ENCODE data around the gene SPP2.

SPP2 gene

DNA sequence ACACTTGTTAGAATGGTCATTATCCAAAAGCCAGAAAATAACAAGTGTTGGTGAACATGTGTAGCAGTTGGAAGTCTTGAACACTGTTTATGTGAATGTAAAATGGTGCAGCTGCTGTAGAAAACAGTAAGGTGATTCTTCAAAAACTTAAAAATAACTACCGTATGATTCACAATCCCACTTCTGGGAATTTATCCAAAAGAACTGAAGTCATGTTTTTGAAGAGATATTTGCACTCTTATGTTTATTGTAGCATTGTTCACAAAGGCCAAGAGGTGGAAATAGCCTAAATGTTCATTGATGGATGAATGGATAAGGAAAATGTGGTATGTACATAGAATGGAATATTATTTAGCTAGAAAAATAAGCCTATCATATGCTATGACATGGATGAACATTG lies 6.3 kb upstream of the SPP2 start:
- DNase-seq = no peak

DNA sequence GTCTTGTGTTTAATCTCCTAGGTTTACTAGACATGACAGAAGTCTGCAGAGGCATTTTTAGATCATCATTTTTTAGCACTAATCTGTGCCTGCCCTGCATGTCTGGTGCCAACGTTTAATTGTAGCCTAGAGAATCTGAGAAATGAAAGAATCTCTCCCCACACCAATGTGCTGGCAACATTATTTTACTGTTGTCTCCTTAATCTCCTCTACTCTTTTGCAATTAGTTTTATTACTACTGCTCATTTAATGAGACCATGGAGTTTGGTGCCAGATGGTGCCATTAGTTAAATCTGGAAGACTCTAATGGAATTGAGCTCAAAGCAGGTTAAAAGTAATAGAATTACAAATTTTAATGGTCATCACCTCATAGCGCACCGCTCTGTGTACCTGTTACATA lies 4.0 kb upstream of the SPP2 start:
- no peak for DNase-seq

DNA sequence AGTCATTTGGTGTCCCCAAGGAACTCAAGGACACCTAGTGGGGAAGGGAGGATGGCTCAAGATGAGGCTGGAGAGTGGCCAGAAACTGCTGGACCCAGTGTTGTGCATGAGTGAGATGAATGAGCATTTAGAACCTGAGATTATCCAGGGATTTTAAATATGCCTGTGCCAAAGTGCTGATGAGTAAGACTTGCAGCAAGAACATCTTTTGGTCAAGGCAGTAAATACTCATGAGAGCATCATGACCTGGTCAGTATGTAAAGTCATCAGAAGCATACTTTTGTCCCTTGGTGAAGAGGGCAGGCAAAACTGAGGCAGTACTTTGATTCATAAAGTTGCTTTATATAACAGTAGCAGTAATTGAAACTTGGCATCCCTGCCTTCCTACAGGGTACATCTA lies 3.1 kb upstream of the SPP2 start:
- no peak for DNase-seq

DNA sequence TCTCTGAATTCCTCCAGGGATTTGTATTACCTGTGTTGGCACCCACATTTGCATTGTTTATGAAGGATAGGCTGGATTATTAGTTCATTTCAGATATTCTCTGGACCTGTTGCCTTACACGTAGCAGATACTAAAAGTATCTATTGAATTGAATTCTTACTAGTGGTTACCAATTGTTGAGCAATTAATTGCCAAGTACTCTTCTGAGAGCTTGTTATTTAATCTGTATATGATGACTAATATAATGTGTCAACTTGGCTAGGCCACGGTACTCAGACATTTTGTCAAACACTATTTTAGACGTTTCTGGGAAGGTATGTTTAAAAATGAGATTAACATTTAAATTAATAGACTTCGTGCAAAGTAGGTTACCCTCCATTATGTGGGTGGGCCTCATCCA lies 2.5 kb upstream of the SPP2 start:
- DNase-seq = no peak

DNA sequence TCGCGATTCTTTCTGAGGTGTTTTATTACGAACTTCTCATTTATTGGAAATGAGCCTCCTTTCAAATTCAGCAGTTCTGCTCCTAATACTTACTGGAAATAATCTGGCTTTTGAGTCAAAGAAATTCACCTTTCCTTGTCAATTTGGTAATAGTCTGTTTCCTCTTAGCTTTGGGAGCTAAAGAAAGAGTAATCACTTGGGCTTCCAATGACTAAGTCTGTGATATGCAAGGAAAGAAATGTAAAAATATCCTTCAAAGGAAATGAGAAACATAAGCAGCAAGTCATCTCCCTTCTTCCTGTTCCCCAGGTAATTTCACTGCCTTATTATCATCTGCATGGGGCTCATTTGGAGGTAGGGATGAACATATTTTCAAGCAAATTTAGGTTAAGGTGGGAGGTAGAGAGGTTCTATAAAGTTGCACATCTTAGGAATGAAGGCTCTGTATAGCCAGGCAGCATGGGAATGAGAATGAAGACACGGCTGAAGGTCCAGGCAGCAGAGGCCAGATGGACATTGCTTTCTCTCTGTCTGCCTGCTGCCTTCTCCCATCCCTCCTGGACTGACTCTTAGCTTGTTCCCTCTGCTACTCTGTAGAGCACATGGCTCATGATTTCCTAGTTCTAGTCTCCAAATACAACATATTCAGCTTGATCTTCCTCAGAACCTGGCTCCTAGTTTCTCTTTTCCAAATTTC lies 1.0 kb downstream of the SPP2 start:
- no peak for DNase-seq

DNA sequence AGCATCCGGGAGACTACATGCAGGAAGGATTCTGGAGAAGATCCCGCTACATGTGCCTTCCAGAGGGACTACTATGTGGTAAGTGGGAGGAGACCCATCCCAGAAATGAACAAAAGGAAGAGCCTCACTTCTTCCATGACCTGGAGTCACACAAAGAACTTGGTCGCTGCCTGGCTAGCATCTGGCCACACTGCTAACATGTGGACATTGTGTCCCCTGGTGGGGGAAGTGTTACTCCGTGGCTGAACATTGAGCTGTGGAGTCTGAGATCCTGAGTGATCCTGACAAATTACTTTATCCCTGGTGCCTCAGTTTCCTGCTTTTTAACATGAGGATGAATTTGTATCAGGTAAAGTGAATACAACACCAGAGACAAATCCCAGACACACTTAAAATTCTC lies 8.4 kb downstream of the SPP2 start:
- DNase-seq = no peak

DNA sequence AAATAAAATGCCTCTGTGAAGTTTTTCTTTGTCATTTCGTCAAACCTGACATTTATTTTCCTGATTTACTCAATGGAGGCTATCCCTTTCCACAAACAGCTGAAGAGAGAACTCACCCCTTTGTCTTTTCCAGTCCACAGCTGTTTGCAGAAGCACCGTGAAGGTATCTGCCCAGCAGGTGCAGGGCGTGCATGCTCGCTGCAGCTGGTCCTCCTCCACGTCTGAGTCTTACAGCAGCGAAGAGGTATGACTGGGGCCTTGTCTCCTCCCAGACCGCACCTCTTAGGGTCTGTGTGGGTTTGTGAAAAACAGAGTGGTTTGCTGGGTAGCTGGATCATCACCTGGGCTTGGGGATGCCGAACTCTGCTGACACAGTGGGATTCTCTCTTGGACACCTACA lies 9.7 kb downstream of the SPP2 start:
- DNase-seq = no peak

DNA sequence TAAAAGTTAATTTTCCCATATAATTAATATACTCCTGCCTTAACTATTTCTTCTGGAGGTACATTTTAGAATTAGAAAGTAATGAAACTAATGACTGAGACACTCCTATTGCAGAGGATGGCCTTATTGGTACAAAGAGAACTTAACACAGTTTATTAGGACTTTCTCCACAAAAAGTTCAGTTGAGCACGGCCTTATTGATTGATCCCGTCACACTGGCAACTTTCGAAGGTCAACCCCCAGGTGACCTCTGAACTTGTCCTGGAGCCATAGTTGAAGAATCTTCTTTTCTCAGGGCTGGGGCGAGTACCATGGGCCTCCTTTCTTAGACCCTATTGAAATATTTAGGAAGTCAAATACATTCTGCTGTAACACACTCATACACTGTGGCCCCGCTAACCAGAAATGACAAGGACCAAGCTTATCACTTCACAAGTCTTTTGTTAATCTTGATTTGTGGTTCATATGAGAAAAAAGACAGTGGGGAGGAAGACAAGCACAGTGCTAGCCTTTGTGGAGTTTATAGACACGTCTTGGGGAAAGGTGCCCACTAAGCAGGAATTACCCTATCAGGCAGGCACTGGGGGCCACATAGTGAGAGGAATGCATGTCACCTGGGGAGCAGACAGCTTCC lies 11.2 kb downstream of the SPP2 start:
- no peak for DNase-seq

DNA sequence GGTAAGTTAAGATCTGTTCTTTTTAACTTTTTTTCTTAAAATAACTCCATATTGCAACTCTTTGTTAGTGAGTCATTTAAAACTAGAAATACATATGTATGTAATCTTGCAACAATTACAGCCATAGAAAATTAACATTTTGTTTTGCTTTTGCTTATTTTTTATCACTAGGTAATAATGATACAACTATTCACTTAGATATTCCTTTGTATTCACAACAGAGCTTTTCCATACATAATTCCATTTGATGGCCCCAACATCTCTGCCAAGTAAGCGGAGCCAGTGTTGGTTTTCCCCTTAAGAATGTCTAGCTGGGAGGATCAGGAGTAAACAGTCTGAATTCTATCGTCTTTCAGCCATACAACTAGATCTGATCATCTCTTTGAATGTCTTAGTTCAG lies 16.1 kb downstream of the SPP2 start:
- no peak for DNase-seq

DNA sequence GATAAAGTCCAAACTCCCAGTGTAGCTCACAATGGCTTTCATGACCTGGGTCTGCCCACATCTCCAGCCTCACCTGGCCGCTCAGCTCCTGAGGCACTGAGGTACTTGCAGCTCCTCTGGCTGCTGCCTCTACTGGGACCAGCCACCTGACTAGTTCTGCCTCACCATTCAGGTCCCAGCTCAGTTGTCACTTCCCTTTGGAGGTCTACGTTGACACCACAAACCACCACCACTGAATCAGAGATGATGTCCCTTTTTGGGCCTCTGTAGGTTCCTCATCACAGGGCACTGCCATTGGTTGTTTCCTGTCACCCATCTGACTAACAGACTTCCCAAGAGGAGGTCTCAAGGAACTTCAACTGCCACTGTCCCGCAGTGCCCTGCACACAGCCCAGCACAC lies 21.2 kb downstream of the SPP2 start:
- no peak for DNase-seq

DNA sequence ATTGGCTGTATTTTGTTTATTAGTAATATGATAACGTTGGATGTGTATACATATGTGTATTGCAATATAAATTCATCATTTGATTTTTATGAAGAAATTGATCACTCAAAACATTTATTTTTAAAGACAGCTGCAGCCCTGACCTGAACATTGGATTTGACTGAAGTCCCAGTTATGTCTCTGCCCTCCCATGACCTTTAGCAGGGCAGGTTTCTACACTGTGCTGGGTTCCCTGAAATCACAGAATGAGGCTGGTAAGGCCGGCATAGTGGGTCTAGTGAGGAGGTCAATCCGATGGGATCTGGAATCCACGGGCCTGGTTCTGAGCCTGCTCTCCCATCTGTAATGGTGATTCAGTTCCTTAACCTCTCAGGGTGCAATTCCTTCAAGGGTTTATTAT lies 22.0 kb downstream of the SPP2 start:
- no peak for DNase-seq

DNA sequence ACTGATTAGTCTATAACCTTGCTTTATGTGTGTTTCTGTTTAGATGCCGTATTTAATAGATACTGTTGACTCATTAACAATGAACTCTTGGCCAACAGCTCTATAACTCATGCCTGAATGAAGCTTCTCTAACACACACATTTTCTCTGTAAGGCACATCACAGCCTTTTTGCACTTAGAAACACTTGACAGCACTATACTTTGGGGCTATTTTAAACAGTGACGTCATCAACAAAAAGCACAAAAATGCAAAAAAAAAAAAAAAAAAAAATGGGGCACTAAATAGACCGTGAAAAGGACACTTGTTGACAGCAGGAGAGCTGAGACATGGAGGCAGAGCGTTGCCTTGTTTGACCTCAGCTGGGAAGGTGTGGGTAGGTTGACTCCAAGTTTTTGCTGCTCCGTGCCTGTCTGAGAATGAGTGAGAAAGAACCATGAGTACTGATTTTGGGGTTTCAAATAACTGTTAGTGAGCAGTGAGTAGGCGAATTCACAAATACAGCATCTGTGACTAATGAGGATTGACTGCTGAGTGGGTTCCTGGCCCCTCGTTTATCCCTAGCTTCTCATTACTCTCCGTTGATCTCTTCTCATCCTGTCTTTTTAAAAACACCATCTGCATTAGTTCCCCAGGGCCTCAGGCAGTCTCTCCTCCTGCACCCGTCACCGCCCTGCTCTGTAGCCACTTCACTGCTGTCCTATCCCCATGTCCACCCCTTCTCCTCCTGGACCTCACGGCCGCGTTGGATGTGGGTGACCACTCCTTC lies 24.4 kb downstream of the SPP2 start:
- DNase-seq = no peak

DNA sequence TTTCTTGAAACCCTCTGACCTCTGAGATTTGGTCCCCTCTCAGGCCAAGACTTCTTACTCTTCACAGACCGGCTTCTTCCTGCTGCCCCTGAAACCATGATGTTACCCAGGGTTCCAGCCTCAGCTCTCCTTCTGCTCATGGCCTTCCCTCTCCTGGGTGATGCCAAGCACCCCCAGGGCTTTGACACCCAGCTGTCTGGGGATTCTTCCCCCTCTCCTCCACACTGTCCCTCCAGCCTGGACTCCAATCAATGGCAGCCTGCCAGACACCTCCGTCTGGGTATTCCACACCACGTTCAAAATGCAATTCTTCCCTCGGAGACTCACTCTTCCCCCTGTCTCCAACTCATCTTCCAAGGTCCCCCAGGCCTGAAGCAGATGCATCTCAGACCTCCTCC lies 25.0 kb downstream of the SPP2 start:
- DNase-seq = no peak

DNA sequence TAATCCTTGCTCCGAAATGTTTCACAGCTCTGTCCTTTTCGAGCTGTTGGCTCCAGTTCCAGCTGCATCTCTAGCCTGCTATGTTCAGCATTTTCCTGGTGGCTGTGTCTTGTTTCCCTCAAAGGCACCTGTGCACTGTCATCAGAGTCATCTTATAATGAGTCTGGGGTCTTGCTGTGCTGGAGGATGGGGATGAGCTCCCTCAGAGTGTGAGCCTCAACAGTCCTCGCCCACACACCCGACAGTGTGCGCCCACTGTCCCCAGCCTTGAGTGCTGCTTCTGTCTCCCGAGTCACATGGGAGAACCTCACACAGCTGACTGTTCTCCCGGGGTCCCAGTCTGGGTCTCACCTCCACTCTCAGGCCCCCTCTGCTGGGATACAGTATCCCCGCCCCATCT lies 25.4 kb downstream of the SPP2 start:
- DNase-seq = no peak

DNA sequence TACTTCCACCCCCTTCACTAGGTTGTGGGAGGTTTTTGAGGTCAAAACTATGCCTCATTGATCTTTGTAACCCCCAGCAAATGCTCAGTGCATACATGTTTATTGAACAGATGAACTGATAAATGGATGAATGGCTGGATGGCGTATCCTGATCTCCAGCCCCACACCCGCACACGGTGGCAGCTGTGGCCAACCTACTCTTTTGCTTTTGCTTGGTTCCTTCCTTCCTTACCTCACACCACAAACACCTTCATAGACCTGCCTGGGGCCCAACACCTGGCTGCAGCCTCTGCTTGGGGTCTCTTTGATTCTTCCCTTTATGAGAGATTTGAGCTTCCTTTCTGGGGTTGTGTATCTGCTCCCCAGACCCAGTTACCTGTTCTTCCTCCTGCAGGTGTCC lies 25.9 kb downstream of the SPP2 start:
- DNase-seq = no peak

DNA sequence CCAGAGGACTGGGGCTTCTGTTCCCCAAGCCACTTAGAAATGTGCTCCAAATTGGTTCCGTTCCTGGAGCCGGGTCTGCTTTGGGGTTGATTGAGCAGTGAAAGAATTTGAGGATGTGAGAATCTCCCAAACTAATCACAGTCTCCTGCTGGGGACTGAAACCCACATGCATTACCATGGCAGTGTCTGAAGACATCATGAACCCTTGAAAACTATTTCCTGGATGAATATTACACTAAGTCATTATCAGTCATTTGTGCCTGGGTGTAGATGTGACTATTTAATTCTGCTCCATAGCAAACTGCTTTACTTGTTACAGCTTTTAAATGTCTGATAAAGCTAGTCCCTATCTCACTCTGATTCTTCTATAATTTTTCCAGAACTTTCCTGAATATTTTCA lies 27.6 kb downstream of the SPP2 start:
- DNase-seq = no peak

DNA sequence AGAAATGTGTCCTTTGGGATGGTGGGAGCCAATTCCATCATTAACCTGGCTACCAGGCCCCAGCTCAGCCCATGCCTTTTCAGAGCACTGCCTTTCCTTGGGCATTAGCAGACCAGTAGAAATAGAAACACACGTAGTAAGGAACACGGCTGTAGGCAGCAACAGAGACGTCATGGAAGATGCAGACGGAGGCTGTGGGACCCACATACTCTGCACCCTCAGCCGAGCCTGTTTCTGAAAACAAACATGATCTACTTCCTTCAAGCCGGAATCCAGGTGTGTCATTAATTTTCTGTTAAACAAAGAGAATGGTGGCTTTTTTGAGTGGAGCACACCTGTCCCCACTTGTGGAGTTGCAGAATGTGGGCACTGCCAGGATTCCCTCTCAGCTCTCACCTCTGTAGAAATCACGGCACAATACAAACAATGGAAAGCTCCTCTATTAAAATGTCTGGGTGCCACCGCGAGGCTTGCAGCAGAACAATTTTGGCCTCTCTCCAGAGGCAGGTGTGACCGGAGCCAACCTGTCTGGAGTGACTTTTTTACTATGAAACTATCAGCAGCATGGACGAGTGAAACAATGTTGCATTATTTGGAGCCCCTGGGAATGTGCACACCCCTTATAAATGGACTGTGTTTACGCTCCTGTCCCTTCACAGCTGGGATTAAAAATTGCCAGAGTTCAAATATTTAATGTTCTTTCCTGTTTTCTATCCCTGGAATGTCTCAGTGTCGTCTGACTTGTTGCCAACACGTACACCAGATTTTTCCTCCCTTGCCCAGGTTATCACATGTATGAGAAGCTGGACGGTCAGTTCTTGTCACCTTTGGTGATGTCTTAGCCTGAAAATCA lies 31.7 kb downstream of the SPP2 start:
- no peak for DNase-seq

DNA sequence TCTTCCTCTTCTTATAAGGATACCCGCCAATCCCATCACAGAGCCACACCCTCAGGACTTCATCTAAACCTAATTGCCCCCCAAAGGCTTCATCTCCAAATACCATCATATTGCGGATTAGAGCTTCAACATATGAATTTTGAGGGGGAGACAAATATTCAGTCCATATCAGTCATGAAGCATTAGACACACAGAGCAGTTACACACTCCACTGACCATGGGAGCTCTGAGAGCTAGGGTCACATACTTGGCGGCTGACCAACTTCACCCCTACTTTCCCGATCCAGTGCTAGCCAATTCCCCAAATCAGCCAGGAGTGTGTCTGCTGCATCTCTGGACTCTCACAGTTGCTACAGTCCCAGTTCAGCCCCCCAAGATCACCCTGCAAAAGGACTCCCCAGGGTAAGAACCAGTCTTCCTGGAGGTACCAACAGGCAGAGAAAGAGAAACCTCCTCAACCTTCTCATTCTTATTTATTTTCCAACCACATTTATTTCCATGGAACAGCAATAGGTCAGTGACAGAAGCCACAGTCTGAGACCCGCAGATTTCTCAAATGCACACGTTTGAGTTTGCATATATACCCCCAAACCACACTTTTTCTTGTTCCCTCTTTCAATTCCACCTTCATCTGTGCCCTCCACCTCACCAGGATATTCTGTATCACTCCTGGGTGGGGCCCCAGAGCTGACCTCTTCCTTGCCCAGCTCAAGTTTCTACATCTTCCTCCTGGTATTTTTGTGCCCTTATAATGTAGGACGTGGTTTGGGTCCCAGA lies 33.3 kb downstream of the SPP2 start:
- no peak for DNase-seq

DNA sequence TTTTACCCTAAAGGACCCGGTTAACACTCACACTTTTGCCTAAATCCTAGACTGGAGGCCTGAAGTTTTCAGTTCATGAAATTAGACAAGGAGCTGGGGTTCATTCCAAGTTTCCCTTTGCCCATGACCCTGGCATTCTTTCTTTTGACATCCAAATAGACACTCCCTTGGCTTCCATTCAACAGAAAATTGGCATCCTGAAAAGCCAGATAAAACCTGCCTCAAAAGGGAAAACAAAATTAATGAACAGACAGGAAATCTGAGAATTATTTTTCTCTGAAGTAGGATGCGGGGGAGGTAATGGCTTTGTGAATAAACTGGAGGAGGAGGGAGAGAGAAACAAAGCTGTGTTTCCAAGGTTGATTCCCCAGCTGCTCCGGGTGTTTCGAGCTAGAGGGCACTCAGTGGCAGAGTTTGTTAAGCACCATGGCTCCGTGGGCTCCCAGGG lies 41.0 kb downstream of the SPP2 start:
- DNase-seq = no peak

DNA sequence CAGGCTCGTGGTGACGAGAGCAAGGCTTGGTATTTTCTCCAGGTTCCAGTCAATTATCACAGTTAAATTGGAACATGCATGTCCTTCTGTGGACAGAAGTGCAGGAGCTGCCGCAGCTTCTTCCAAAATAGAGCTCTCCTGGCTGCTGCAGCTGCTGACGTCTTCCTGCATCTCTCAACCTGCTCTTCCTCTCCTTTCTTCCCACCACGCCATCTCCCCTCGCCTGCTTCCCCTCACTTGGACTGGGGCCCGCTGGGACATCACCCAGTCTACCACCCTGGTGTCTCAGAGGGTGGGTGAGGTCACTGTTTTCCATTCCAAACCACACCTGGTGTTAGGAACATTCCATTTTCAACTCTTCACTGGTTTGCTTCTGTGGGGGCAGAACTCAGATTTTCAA lies 41.4 kb downstream of the SPP2 start:
- no peak for DNase-seq

DNA sequence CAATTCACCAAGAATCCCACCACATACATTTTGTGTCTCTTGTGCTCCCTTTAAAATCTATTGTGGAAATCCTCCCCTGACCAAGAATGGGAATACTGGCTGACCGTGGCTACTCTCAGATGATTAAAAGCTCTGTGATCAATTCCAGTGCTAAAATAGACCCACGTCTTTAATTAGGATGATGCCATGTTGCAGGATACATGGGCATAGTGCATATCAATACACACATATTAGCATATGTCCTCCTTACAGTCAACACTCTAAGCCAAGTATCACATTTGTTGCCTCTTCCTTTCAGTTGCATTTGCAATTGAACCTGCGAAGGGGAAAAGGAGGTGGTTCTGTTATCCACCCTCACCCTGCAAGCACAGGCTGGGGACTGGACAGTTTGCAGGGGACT lies 41.8 kb downstream of the SPP2 start:
- DNase-seq = no peak

DNA sequence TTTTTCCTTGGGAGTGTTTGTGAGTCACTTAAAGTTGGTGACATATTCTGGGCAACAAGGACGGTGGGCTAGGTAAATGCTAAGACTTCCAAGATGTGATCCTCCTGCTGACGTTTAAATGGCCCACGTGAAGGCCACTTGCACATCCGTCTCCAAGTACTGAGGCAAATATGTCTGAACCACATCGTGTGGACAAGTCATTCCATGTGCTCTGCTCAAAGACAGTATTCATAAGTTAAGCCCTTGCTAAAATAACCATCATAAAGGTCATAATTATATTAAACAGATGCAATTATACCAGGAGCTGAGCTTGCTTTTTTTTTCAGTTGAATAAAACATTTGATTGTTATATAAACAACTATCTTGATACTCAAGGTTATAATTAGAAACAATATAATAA lies 44.8 kb downstream of the SPP2 start:
- no peak for DNase-seq

DNA sequence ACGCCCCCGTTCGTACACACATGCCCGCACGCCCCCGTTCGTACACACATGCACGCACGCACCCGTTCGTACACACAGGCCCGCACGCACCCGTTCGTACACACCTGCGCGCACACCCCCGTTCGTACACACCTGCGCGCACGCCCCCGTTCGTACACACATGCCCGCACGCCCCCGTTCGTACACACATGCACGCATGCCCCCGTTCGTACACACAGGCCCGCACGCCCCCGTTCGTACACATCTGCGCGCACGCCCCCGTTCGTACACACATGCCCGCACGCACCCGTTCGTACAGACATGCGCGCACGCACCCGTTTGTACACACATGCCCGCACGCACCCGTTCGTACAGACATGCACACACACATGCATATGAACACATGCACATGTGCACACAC lies 45.7 kb downstream of the SPP2 start:
- no peak for DNase-seq
